B cell (primary cell): ENCODE data around the gene ICOS. TPM values are rescaled to one million over a fixed set of nuclear protein-coding genes. Genes with fewer than 3 reads are reported as not detected.

Experiments
- ATAC-seq: fragments of 200-7000 bp; cut with Tn5 transposase; one replicate; pipeline ENCODE4 v1.10.0; 2021; ENCODE audit warnings: low read depth, mild to moderate bottlenecking, moderate number of reproducible peaks, moderate library complexity
- CTCF ChIA-PET: fragments of 350-600 bp; sonication (Branson Sonifier 250); formaldehyde crosslinking; loops from one replicate; lab custom pipeline; 2021; ENCODE audit warnings: antibody characterized with exemption, inconsistent platforms; lab: Charles Lee
- POLR2A ChIA-PET: fragments of 350-600 bp; sonication (Branson Sonifier 250); formaldehyde crosslinking; loops from one replicate; lab custom pipeline; 2021; ENCODE audit warnings: antibody characterized with exemption; lab: Charles Lee
- DNase-seq: peaks from one replicate; pipeline ENCODE4 v3.0.0; 2013
- H2AFZ ChIP-seq: 2 replicates; pipeline ENCODE4 v1.6.1; 2012; ENCODE audit warnings: mild to moderate bottlenecking, low read depth, low read length; ENCODE audit not compliant: insufficient read depth, poor library complexity, severe bottlenecking
- H3K27ac ChIP-seq, 2 donors: 1 replicate in 1 of 2; 2 replicates in 1 of 2; pipeline ENCODE4 v1.5.1; 2012 to 2013; ENCODE audit warnings: low read length in 2 of 2, mild to moderate bottlenecking in 2 of 2, moderate library complexity in 1 of 2
- H3K27me3 ChIP-seq, 4 experiments: fragments of 200-600 bp in 1 of 4; sonication (generic) in 1 of 4; replicated peaks in 1 of 4; 1 replicate in 2 of 4; 2 replicates in 2 of 4; pipeline versions ENCODE4 v1.6.1 to v1.7.0; 2013 to 2016; ENCODE audit warnings: low read length in 3 of 4, mild to moderate bottlenecking in 2 of 4, mixed read lengths in 1 of 4, moderate library complexity in 1 of 4; ENCODE audit not compliant: insufficient read depth in 4 of 4, control insufficient read depth in 3 of 4; ENCODE audit errors: control extremely low read depth in 1 of 4
- H3K36me3 ChIP-seq, 2 experiments: replicated peaks in 1 of 2; 1 replicate in 1 of 2; 2 replicates in 1 of 2; pipeline versions ENCODE4 v1.6.1 to v1.7.1; 2013; ENCODE audit warnings: low read length in 1 of 2; ENCODE audit not compliant: insufficient read depth in 2 of 2, control insufficient read depth in 1 of 2; ENCODE audit errors: control extremely low read depth in 1 of 2, extremely low read depth in 1 of 2
- H3K4me1 ChIP-seq, 2 donors: fragments of 200-600 bp in 1 of 2; sonication (generic) in 1 of 2; 1 replicate in 1 of 2; 2 replicates in 1 of 2; pipeline versions ENCODE4 v1.5.1 to v1.6.1; 2013 to 2017; ENCODE audit warnings: low read length in 2 of 2; ENCODE audit not compliant: control insufficient read depth in 2 of 2, insufficient read depth in 2 of 2
- H3K4me2 ChIP-seq: replicated peaks from 2 replicates; pipeline ENCODE3; 2012; ENCODE audit warnings: mild to moderate bottlenecking, low read depth, low read length; ENCODE audit not compliant: poor library complexity, severe bottlenecking
- H3K4me3 ChIP-seq, 5 experiments: fragments of 200-600 bp in 1 of 5; sonication (generic) in 1 of 5; 1 replicate in 3 of 5; 2 replicates in 2 of 5; pipeline versions ENCODE4 v1.5.1 to v1.7.0; 2011 to 2016; ENCODE audit warnings: low read length in 4 of 5, mild to moderate bottlenecking in 4 of 5, low read depth in 2 of 5, control low read depth in 1 of 5, moderate library complexity in 1 of 5; ENCODE audit not compliant: insufficient read depth in 1 of 5; ENCODE audit errors: control extremely low read depth in 1 of 5, extremely low read depth in 1 of 5
- H3K79me2 ChIP-seq: fragments of 200-600 bp; sonication (generic); one replicate; pipeline ENCODE4 v1.6.0; 2016; ENCODE audit warnings: low read length; ENCODE audit not compliant: control insufficient read depth, insufficient read depth
- H3K9ac ChIP-seq: fragments of 200-600 bp; sonication (generic); 2 replicates; pipeline ENCODE4 v1.6.1; 2017; ENCODE audit warnings: mild to moderate bottlenecking, low read length, moderate library complexity
- H3K9me3 ChIP-seq, 3 donors: one replicate each; pipeline versions ENCODE4 v1.6.1 to v1.7.1; 2013; ENCODE audit warnings: low read length in 2 of 3; ENCODE audit not compliant: control insufficient read depth in 2 of 3, insufficient read depth in 1 of 3; ENCODE audit errors: control extremely low read depth in 1 of 3
- H4K20me1 ChIP-seq: 2 replicates; pipeline ENCODE4 v1.6.0; 2012; ENCODE audit warnings: mild to moderate bottlenecking, low read length; ENCODE audit not compliant: insufficient read depth, control insufficient read depth, poor library complexity, severe bottlenecking
- H3K27ac Mint-ChIP-seq: one replicate; pipeline ENCODE4 v1.8.0; 2021; ENCODE audit warnings: mixed read lengths
- H3K27me3 Mint-ChIP-seq: one replicate; pipeline ENCODE4 v1.8.0; 2021; ENCODE audit warnings: mixed read lengths
- H3K4me1 Mint-ChIP-seq: one replicate; pipeline ENCODE4 v1.8.0; 2021; ENCODE audit warnings: mixed read lengths
- H3K4me3 Mint-ChIP-seq: one replicate; pipeline ENCODE4 v1.8.0; 2021; ENCODE audit warnings: mixed read lengths
- H3K9me3 Mint-ChIP-seq: one replicate; pipeline ENCODE4 v1.8.0; 2022; ENCODE audit warnings: mixed read lengths; ENCODE audit not compliant: insufficient read depth
- CTCF ChIP-seq: fragments of 200-600 bp; IDR thresholded peaks from one replicate; pipeline ENCODE4 v1.8.0; 2022; ENCODE audit warnings: antibody characterized with exemption, mild to moderate bottlenecking
- EZH2 ChIP-seq: IDR thresholded peaks from 2 replicates; pipeline ENCODE4 v1.6.1; 2012; ENCODE audit warnings: borderline replicate concordance, low read depth, mild to moderate bottlenecking, moderate library complexity, low read length; ENCODE audit not compliant: insufficient read depth, poor library complexity, severe bottlenecking
- WGBS: methylation state at CpG from one replicate; pipeline ENCODE4 v1.1.5; 2013; ENCODE audit warnings: missing lambda C conversion rate; ENCODE audit not compliant: insufficient coverage; 5-methylcytosine and 5-hydroxymethylcytosine counted together
- intact Hi-C: fragments of 100-400 bp; cut with micrococcal nuclease; formaldehyde crosslinking; loops from one replicate; pipeline ENCODE4 v1.10.0; 2022
- polyA plus RNA-seq: library from polyadenylated mRNA; depleted of rRNA; stranded (reverse); fragments of >200 nt; gene quantifications from 2 replicates; pipeline ENCODE4 v1.2.3, GENCODE V29; 2012
- total RNA-seq, 2 donors: library from RNA; stranded (reverse); fragments of 120-200 nt in 1 of 2; gene quantifications; 1 replicate in 1 of 2; 2 replicates in 1 of 2; pipeline versions ENCODE4 v1.2.3 to v1.2.4, GENCODE V29; 2013 to 2022

ICOS gene
- total and polyA plus RNA-seq, 2 donors (not counting 1 experiment from before 2014, with no cell fraction given) = 0.21 TPM; not detected in 1

DNA sequence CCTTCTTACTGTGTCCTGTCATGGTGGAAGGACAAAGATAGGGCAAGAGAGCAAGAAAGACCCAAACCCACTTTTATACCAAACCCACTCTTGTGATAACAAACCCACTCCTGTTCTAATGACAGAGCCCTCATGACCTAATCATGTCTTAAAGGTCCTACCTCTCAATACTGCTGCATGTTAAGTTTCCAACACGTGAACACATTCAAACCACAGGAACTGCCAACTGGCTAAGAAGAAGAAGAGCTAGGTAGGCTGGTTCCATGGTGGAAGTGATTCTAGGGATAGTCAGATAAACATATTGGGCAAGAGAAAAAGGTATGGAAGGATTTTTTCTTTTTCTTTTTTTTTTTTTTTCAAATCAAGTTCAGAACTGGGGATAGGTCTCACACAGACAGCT is 47.0 kb upstream of the ICOS start:
- Histone ChIP-seq H2AFZ (no peak overlapping the region), H3K4me3 (no peak overlapping the region), H3K4me2 (no peak overlapping the region), H3K4me1 (no peaks in the 10 kb centered on the region), H4K20me1 (no peaks in the 10 kb centered on the region), H3K27ac (no peak overlapping the region), H3K79me2 (no peaks in the 10 kb centered on the region), H3K9ac (no peak overlapping the region), H3K36me3 (no peaks in the 10 kb centered on the region), H3K9me3 (no peaks in the 10 kb centered on the region), H3K27me3 (peaks cover 0 to 18% (median 2%) of the 10 kb centered on the region in 4 experiments)
- Mint-ChIP-seq H3K9me3 (no peaks in the 10 kb centered on the region), H3K27me3 (peaks cover 25% of the 10 kb centered on the region), H3K4me3 (no peak overlapping the region), H3K27ac (no peak overlapping the region), H3K4me1 (no peaks in the 10 kb centered on the region)
- DNase-seq (no peak), ATAC-seq (no peak)
- CTCF ChIA-PET = interaction anchor here (0.7 kb wide), 1 partner anchor 27 kb away, joined by 4 read pairs; no protein-coding TSS in a partner anchor
- WGBS = no CpG with 5 or more reads among the region's 1 CpG
- POLR2A ChIA-PET = no interaction called here
- intact Hi-C loops = no loop called here
- TF ChIP-seq CTCF (no peak), EZH2 (no peak)

GRCh38 chr2:203889944-203890343 is 46.6 kb upstream of the ICOS start:
- Mint-ChIP-seq H3K4me1 (no peaks in the 10 kb centered on the region), H3K4me3 (no peak overlapping the region), H3K27me3 (peaks cover 21% of the 10 kb centered on the region), H3K27ac (no peak overlapping the region), H3K9me3 (no peaks in the 10 kb centered on the region)
- no peaks in the 10 kb centered on the region for H3K79me2 ChIP-seq
- peaks cover 0 to 19% (median 2%) of the 10 kb centered on the region in 4 experiments for H3K27me3 ChIP-seq
- no peak overlapping the region for H2AFZ ChIP-seq
- CTCF ChIA-PET = interaction anchor here (0.6 to 0.7 kb wide), 2 partner anchors 27 to 1087 kb away, joined by 4 read pairs; no protein-coding TSS in a partner anchor
- DNase-seq (no peak), ATAC-seq (no peak)
- intact Hi-C loops = no loop called here
- POLR2A ChIA-PET = no interaction called here
- no CpG with 5 or more reads among the region's 1 CpG for WGBS
- no peaks in the 10 kb centered on the region for H4K20me1 ChIP-seq
- H3K4me2 ChIP-seq = no peak overlapping the region
- H3K36me3 ChIP-seq = no peaks in the 10 kb centered on the region
- no peaks in the 10 kb centered on the region for H3K9me3 ChIP-seq
- no peak overlapping the region for H3K9ac ChIP-seq
- H3K4me3 ChIP-seq = no peak overlapping the region
- H3K4me1 ChIP-seq = no peaks in the 10 kb centered on the region
- TF ChIP-seq CTCF = no peak
- TF ChIP-seq EZH2 = no peak
- no peak overlapping the region for H3K27ac ChIP-seq
